GM18517 (cell line): ENCODE data around the gene HSPA12B.

Experiments used
- ATAC-seq: cut with Tn5 transposase; IDR thresholded peaks from one replicate; pipeline ENCODE4 v1.9.1; 2021; ENCODE audit warnings: mild to moderate bottlenecking, moderate library complexity; ENCODE audit not compliant: unreplicated experiment

The HSPA12B gene

GRCh38 chr20:3732327-3733118, at the start of gene HSPA12B:
Gene HSPA12B (plus strand): TSS chr20:3732685. CDS start chr20:3738675, 5,990 bp downstream.
- ATAC-seq, result no peak

- ATAC-seq, result no peak
Observed at GRCh38 chr20:3685341-3685740, 47.1 kb upstream of the HSPA12B start.

GRCh38 chr20:3686421-3686820, 46.1 kb upstream of the HSPA12B start:
- no peak for ATAC-seq

GRCh38 chr20:3686867-3687321, 45.6 kb upstream of the HSPA12B start:
- ATAC-seq, result no peak

GRCh38 chr20:3687655-3688054, 44.8 kb upstream of the HSPA12B start:
- no peak for ATAC-seq

GRCh38 chr20:3689978-3690377, 42.5 kb upstream of the HSPA12B start:
- no peak for ATAC-seq

GRCh38 chr20:3690413-3690812, 42.1 kb upstream of the HSPA12B start:
- no peak for ATAC-seq

- ATAC-seq, result no peak
Observed at GRCh38 chr20:3691306-3691705, 41.2 kb upstream of the HSPA12B start.

- ATAC-seq, result no peak
Observed at GRCh38 chr20:3691897-3692296, 40.6 kb upstream of the HSPA12B start.

- ATAC-seq, result no peak
Observed at GRCh38 chr20:3692706-3693294, 39.7 kb upstream of the HSPA12B start.

- no peak for ATAC-seq
Observed at GRCh38 chr20:3693376-3693775, 39.1 kb upstream of the HSPA12B start.

- no peak for ATAC-seq
Observed at GRCh38 chr20:3694864-3695263, 37.6 kb upstream of the HSPA12B start.

GRCh38 chr20:3696200-3696599, 36.3 kb upstream of the HSPA12B start:
- no peak for ATAC-seq

GRCh38 chr20:3696745-3697587, 35.5 kb upstream of the HSPA12B start:
- no peak for ATAC-seq

- ATAC-seq, result no peak
Observed at GRCh38 chr20:3697588-3698305, 34.7 kb upstream of the HSPA12B start.

- ATAC-seq, result no peak
Observed at GRCh38 chr20:3698591-3699001, 33.9 kb upstream of the HSPA12B start.

- no peak for ATAC-seq
Observed at GRCh38 chr20:3699037-3699436, 33.4 kb upstream of the HSPA12B start.

GRCh38 chr20:3701061-3701998, 31.2 kb upstream of the HSPA12B start:
- ATAC-seq, result no peak

- ATAC-seq, result no peak
Observed at GRCh38 chr20:3702611-3703391, 29.7 kb upstream of the HSPA12B start.
